Lung (tissue), 12 donors: Measurements from ENCODE around the gene PSMD13. TPM values are rescaled to one million over a fixed set of nuclear protein-coding genes. Genes with fewer than 3 reads are reported as not detected.

Experiments
- ATAC-seq: fragments of 200-7000 bp; cut with Tn5 transposase; one replicate; pipeline ENCODE4 v1.9.1; 2020; ENCODE audit warnings: moderate number of reproducible peaks; ENCODE audit not compliant: insufficient read depth, low FRiP score
- DNase-seq, 3 donors: peaks; one replicate each; pipeline ENCODE4 v3.0.0-alpha.2; 2013 to 2017
- H3K27ac ChIP-seq, 2 donors: one replicate each; pipeline ENCODE4 v1.5.1; 2013; ENCODE audit warnings: mild to moderate bottlenecking in 2 of 2, moderate library complexity in 2 of 2, control low read depth in 1 of 2, inconsistent platforms in 1 of 2, low read depth in 1 of 2, low read length in 1 of 2
- H3K27me3 ChIP-seq, 3 donors: one replicate each; pipeline ENCODE4 v1.5.1; 2013; ENCODE audit warnings: low read length in 2 of 3; ENCODE audit not compliant: control insufficient read depth in 3 of 3, insufficient read depth in 3 of 3
- H3K36me3 ChIP-seq, 4 donors: one replicate each; pipeline ENCODE4 v1.5.1; 2013; ENCODE audit warnings: low read length in 4 of 4, mild to moderate bottlenecking in 1 of 4, moderate library complexity in 1 of 4; ENCODE audit not compliant: control insufficient read depth in 4 of 4, insufficient read depth in 4 of 4
- H3K4me1 ChIP-seq, 5 donors: one replicate each; pipeline ENCODE4 v1.5.1; 2013; ENCODE audit warnings: low read length in 5 of 5, mild to moderate bottlenecking in 2 of 5, moderate library complexity in 1 of 5; ENCODE audit not compliant: control insufficient read depth in 5 of 5, insufficient read depth in 5 of 5
- H3K4me3 ChIP-seq: one replicate; pipeline ENCODE4 v1.5.1; 2013; ENCODE audit warnings: mild to moderate bottlenecking, control low read depth, moderate library complexity
- H3K9ac ChIP-seq, 2 donors: one replicate each; pipeline ENCODE4 v1.5.1; 2013; ENCODE audit warnings: low read length in 2 of 2, control low read depth in 1 of 2; ENCODE audit not compliant: insufficient read depth in 1 of 2
- H3K9me3 ChIP-seq, 4 donors: one replicate each; pipeline ENCODE4 v1.5.1; 2013; ENCODE audit warnings: low read length in 3 of 4, mild to moderate bottlenecking in 1 of 4, moderate library complexity in 1 of 4; ENCODE audit not compliant: control insufficient read depth in 4 of 4, insufficient read depth in 3 of 4
- WGBS, 2 donors: extraction: QIAGEN DNeasy Blood & Tissue Kit; methylation state at CpG; one replicate each; pipeline ENCODE4 v1.1.7; 2013; 5-methylcytosine and 5-hydroxymethylcytosine counted together
- polyA plus RNA-seq, 2 donors: library from polyadenylated mRNA; stranded (reverse); fragments of 200-250 nt; gene quantifications; one replicate each; pipeline ENCODE4 v1.2.1, GENCODE V29; 2013
- total RNA-seq, 2 donors: library from RNA; depleted of rRNA in 1 of 2; stranded (reverse); fragments of >200 nt in 1 of 2; gene quantifications; one replicate each; pipeline ENCODE4 v1.2.1, GENCODE V29; 2014 to 2021
- TF ChIP-seq, protein P1 (sequence below): IDR thresholded peaks from 2 replicates; pipeline ENCODE4 v1.5.1; 2012; ENCODE audit warnings: mild to moderate bottlenecking; ENCODE audit errors: control extremely low read depth, extremely low read depth
- donor health status: control.
- donor health status: control.
- donor health status: Bipolar disorder and iron deficiency.
- donor health status: healthy.
- donor health status: DM: yes; HTN: yes; CAD: no.

PSMD13 gene
- total and polyA plus RNA-seq, 4 donors = 75.2 to 184 (median 145) TPM

DNA sequence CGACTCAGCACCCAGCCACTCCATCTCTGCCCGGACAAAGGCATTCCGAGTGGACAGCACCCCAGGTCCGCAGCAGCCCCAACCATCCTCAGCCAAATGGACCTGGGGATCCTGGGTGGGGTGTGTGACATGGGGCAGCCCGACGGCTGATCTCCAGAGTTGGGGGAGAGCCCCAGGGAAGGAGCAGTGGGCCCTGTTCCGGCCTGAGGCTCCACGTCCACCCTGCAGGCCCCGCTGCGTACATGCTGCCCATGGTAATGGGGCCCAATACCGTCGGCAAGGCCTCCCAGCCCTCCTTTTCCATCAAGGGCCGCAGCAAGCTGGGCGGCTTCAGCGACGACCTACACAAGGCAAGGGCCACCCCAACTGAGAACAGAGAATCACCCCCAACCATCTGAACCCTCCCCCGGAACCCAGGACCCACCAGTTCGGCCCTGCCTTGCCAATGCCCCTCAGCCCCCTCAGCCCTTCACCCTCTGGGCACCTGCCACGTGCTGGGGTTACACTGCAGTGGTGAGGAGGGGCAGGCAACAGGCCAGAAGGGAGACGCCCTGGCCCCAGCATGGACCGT lies 38.5 kb upstream of the PSMD13 start:
- Histone ChIP-seq H3K4me3 (no peak overlapping the region), H3K27ac (no peak overlapping the region), H3K36me3 (peaks cover 0 to 7% (median 3%) of the 10 kb centered on the region in 4 donors), H3K9me3 (no peaks in the 10 kb centered on the region), H3K9ac (no peak overlapping the region), H3K4me1 (peaks cover 0 to 1% (median 0%) of the 10 kb centered on the region in 5 donors), H3K27me3 (no peaks in the 10 kb centered on the region)
- WGBS, 2 donors = 92 to 94% methylated on average over 15 to 21 of the region's 21 CpGs
- DNase-seq = no peak
- no peak for ATAC-seq
- TF ChIP-seq, protein P1, sequence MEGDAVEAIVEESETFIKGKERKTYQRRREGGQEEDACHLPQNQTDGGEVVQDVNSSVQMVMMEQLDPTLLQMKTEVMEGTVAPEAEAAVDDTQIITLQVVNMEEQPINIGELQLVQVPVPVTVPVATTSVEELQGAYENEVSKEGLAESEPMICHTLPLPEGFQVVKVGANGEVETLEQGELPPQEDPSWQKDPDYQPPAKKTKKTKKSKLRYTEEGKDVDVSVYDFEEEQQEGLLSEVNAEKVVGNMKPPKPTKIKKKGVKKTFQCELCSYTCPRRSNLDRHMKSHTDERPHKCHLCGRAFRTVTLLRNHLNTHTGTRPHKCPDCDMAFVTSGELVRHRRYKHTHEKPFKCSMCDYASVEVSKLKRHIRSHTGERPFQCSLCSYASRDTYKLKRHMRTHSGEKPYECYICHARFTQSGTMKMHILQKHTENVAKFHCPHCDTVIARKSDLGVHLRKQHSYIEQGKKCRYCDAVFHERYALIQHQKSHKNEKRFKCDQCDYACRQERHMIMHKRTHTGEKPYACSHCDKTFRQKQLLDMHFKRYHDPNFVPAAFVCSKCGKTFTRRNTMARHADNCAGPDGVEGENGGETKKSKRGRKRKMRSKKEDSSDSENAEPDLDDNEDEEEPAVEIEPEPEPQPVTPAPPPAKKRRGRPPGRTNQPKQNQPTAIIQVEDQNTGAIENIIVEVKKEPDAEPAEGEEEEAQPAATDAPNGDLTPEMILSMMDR = no peak

DNA sequence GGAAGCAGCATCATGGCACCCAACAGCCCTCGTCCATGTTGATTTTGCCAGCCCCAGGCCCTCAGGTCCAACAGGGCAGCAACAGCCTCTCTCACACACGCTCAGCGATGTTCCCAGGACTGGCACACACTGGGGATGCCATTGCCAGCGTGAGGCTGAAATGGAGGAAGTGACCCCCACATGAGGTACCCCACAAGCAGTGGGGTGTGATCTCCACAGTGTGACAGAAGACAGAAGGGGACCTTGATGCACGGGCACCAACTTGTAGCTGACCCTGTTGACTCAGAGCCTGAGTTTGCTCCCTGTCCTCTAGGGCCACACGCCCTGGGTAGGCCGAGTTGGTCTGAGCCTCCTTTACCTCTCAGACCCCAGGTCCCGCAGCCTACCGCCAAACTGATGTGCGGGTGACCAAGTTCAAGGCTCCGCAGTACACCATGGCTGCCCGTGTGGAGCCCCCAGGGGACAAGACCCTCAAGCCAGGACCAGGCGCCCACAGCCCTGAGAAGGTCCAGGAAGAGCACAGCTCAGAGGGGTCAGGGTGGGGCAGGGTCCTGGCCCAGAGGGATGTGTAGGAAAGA lies 37.7 kb upstream of the PSMD13 start:
- Histone ChIP-seq H3K9me3 (no peaks in the 10 kb centered on the region), H3K36me3 (peaks cover 0 to 11% (median 7%) of the 10 kb centered on the region in 4 donors), H3K27me3 (no peaks in the 10 kb centered on the region), H3K4me3 (no peak overlapping the region), H3K4me1 (peaks cover 0 to 4% (median 0%) of the 10 kb centered on the region in 5 donors), H3K9ac (no peak overlapping the region), H3K27ac (no peak overlapping the region)
- DNase-seq (no peak), ATAC-seq (no peak)
- 90 to 91% methylated on average over 13 of the region's 13 CpGs for WGBS, 2 donors
- TF ChIP-seq, protein P1 = no peak

DNA sequence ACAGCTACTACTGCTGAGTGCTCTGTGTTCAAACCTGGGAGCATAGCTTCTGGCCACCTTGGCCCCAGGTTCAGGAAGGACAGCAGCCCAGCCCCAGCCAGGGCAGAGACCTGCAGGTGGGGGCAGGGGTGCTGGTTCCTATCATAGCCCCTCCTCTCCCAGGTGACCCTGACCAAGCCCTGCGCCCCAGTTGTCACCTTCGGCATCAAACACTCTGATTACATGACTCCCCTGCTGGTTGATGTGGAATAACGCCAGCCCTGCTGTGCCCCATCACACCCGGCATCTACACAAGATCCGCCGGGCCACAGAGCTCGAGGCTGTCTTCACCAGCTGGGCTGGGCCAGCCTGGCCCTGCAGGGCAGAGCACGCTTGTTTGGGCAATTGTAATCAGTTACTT lies 37.0 kb upstream of the PSMD13 start:
- no peak for DNase-seq
- Histone ChIP-seq H3K27ac (no peak overlapping the region), H3K27me3 (no peaks in the 10 kb centered on the region), H3K4me1 (peaks cover 0 to 4% (median 0%) of the 10 kb centered on the region in 5 donors), H3K9me3 (no peaks in the 10 kb centered on the region), H3K9ac (no peak overlapping the region), H3K4me3 (no peak overlapping the region), H3K36me3 (peaks cover 0 to 18% (median 12%) of the 10 kb centered on the region in 4 donors)
- TF ChIP-seq, protein P1 = no peak
- no peak for ATAC-seq
- 86 to 90% methylated on average over 8 of the region's 8 CpGs for WGBS, 2 donors
